GM10266 (cell line): ENCODE measurements around the gene DAPK1.

Source experiments
- DNase-seq: peaks from one replicate; pipeline ENCODE4 v3.0.0; 2012; ENCODE audit errors: extremely low spot score
- TF ChIP-seq, protein P1 (sequence below): IDR thresholded peaks from 2 replicates; pipeline ENCODE4 v1.5.1; 2012; ENCODE audit warnings: mild to moderate bottlenecking, low read depth; ENCODE audit not compliant: control insufficient read depth, insufficient read depth; ENCODE audit errors: missing control alignments

DAPK1 gene

DNA sequence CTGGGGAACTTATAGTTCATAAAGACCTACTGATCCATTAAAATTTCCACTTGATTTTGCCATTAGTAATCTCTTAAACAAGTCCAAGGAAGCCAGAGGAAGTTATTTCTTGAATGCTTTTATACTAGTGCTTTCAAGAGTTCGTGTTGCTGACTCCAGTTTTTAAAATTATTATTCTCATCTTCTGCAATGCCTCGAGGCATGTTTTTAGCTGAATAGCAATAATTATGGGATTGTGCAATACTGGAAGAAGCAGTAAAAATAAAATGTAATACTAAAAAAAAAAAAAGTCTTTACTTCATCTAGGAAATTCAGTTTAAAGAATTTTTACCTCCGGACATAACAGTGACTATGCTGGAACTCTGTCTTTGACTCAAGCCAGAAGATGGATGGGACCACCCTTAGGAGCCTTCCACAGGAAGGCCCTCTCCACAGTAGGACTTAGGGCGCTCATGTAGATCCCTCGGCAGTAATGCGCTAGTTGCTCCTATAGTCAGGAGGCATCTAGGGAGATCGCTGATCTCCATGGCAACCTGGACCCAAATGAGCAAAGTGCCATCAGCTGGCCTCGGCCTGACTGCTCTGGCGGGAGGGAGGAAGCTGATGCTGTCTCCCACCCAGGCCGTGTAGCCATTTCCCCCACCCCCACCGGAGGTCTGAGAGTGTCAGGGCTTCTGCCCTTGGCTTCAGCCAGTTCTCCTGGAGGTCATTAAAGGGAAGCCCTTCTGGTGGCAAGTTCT is 56.7 kb downstream of the DAPK1 start:
- TF ChIP-seq, protein P1, sequence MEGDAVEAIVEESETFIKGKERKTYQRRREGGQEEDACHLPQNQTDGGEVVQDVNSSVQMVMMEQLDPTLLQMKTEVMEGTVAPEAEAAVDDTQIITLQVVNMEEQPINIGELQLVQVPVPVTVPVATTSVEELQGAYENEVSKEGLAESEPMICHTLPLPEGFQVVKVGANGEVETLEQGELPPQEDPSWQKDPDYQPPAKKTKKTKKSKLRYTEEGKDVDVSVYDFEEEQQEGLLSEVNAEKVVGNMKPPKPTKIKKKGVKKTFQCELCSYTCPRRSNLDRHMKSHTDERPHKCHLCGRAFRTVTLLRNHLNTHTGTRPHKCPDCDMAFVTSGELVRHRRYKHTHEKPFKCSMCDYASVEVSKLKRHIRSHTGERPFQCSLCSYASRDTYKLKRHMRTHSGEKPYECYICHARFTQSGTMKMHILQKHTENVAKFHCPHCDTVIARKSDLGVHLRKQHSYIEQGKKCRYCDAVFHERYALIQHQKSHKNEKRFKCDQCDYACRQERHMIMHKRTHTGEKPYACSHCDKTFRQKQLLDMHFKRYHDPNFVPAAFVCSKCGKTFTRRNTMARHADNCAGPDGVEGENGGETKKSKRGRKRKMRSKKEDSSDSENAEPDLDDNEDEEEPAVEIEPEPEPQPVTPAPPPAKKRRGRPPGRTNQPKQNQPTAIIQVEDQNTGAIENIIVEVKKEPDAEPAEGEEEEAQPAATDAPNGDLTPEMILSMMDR: no peak
- no peak for DNase-seq

GRCh38 chr9:87554976-87555375 is 57.3 kb downstream of the DAPK1 start:
- no peak for DNase-seq
- TF ChIP-seq, protein P1: no peak

GRCh38 chr9:87556039-87556438 is 58.4 kb downstream of the DAPK1 start:
- TF ChIP-seq, protein P1: no peak
- no peak for DNase-seq

GRCh38 chr9:87556821-87557220 is 59.2 kb downstream of the DAPK1 start:
- TF ChIP-seq, protein P1: no peak
- no peak for DNase-seq

GRCh38 chr9:87557996-87558395 is 60.3 kb downstream of the DAPK1 start:
- TF ChIP-seq, protein P1: no peak
- DNase-seq: no peak

- TF ChIP-seq, protein P1: no peak
- DNase-seq: no peak
Observed at GRCh38 chr9:87558606-87559190, 61.0 kb downstream of the DAPK1 start.

DNA sequence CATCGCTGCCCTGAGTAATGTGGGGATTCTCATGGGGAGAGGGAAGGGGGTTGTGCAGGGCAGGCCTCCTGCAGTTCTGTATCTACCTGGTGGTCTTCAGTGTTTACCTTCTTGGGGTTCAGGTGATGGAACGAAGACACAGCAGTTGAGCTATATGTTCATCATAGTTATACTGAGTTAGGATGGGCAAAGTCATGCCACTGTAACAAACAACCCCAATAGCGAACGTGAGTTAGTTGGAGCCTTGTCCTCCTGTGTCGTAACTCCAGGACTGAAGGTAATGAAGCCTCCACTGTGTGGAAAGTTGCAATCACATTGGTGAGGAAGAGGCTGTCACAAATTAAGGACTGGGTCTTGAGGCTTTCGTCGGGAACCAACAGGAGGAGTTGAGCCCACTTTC is 64.4 kb downstream of the DAPK1 start:
- no peak for DNase-seq
- TF ChIP-seq, protein P1: no peak
